HG03342 (cell line): ENCODE data around the gene ZNF23.

Experiments
- ATAC-seq: cut with Tn5 transposase; IDR thresholded peaks from one replicate; pipeline ENCODE4 v1.9.1; 2021; ENCODE audit warnings: mild to moderate bottlenecking, moderate library complexity; ENCODE audit not compliant: unreplicated experiment

ZNF23 gene

GRCh38 chr16:71399801-71400563, 62.1 kb downstream of the ZNF23 start:
- no peak for ATAC-seq
